Gastroesophageal sphincter (tissue), 4 donors: ENCODE data around the gene HDAC10. TPM values are rescaled to one million over a fixed set of nuclear protein-coding genes. Genes with fewer than 3 reads are reported as not detected.

ENCODE experiments used
- ATAC-seq: fragments of 150-250 bp; one replicate; pipeline ENCODE4 v1.9.1; 2016; ENCODE audit warnings: mild to moderate bottlenecking, moderate library complexity
- H3K27ac ChIP-seq, 4 donors: fragments of 200-600 bp; sonication (generic) in 3 of 4; 1 replicate in 3 of 4; 2 replicates in 1 of 4; pipeline ENCODE4 v1.5.1; 2016 to 2019
- H3K27me3 ChIP-seq: fragments of 200-600 bp; sonication (generic); one replicate; pipeline ENCODE4 v1.5.1; 2019
- H3K36me3 ChIP-seq, 2 donors: fragments of 200-600 bp; sonication (generic); one replicate each; pipeline ENCODE4 v1.5.1; 2019; ENCODE audit warnings: control low read depth in 1 of 2
- H3K4me1 ChIP-seq, 3 donors: fragments of 200-600 bp; sonication (generic); 1 replicate in 2 of 3; 2 replicates in 1 of 3; pipeline ENCODE4 v1.5.1; 2016 to 2019; ENCODE audit warnings: control low read depth in 2 of 3
- H3K4me3 ChIP-seq, 2 donors: fragments of 200-600 bp; sonication (generic); one replicate each; pipeline ENCODE4 v1.5.1; 2019; ENCODE audit warnings: mild to moderate bottlenecking in 1 of 2, moderate library complexity in 1 of 2
- H3K9me3 ChIP-seq, 3 donors: fragments of 200-600 bp; sonication (generic); one replicate each; pipeline ENCODE4 v1.5.1; 2017 to 2019; ENCODE audit warnings: control low read depth in 2 of 3
- CTCF ChIP-seq, 4 experiments: fragments of 200-600 bp in 2 of 4; fragments of 450-650 bp in 2 of 4; sonication (generic) in 1 of 4; IDR thresholded peaks; one replicate each; pipeline ENCODE4 v1.5.1; 2017 to 2019; ENCODE audit warnings: antibody characterized with exemption in 4 of 4, mild to moderate bottlenecking in 2 of 4, moderate library complexity in 2 of 4
- EP300 ChIP-seq: sonication (generic); formaldehyde crosslinking; IDR thresholded peaks from one replicate; pipeline ENCODE4 v1.6.1; 2017; ENCODE audit warnings: antibody characterized with exemption, mild to moderate bottlenecking
- POLR2A ChIP-seq, 2 donors: fragments of 450-650 bp; IDR thresholded peaks; one replicate each; pipeline ENCODE4 v1.6.1; 2017; ENCODE audit warnings: antibody characterized with exemption in 2 of 2, mild to moderate bottlenecking in 2 of 2, moderate library complexity in 1 of 2
- POLR2AphosphoS5 ChIP-seq: sonication (generic); formaldehyde crosslinking; IDR thresholded peaks from one replicate; pipeline ENCODE4 v1.6.1; 2017; ENCODE audit warnings: antibody characterized with exemption
- WGBS, 2 donors: methylation state at CpG; one replicate each; pipeline ENCODE4 v1.1.5; 2018; ENCODE audit warnings: low coverage in 1 of 2; 5-methylcytosine and 5-hydroxymethylcytosine counted together
- total RNA-seq, 4 donors: library from RNA; depleted of rRNA; stranded (reverse); fragments of >200 nt; gene quantifications; one replicate each; pipeline ENCODE4 v1.1.0, GENCODE V29; 2016

HDAC10 gene
- total RNA-seq, 4 donors from 2014 or later, result 9.4 to 24.7 (median 12.5) TPM

- ATAC-seq, result no peak
- Histone ChIP-seq H3K27me3 (no peaks in the 10 kb centered on the region), H3K9me3 (no peaks in the 10 kb centered on the region), H3K4me1 (peaks cover 0 to 56% (median 23%) of the 10 kb centered on the region in 3 donors), H3K27ac (peak overlapping the region in 3 of 4 donors; percentile 82 to 83 (median 82)), H3K4me3 (peak overlapping the region; percentile 25 to 74), H3K36me3 (peaks cover 0 to 24% of the 10 kb centered on the region in 2 donors)
- TF ChIP-seq CTCF (IDR thresholded peaks at IDR 0.05), result no peak
- no peak for TF ChIP-seq POLR2A (IDR thresholded peaks at IDR 0.05)
- no peak for TF ChIP-seq EP300
- no peak for TF ChIP-seq POLR2AphosphoS5
- 33% methylated on average over 3 of the region's 36 CpGs; no CpG with 5 or more reads in 1 of the 2 donors for WGBS, 2 donors
Measured at GRCh38 chr22:50251477-50252081, 514 bp upstream of the HDAC10 start.

- TF ChIP-seq POLR2A (IDR thresholded peaks at IDR 0.05), result no peak
- TF ChIP-seq POLR2AphosphoS5, result no peak
- no peak for TF ChIP-seq EP300
- TF ChIP-seq CTCF (IDR thresholded peaks at IDR 0.05), result no peak
- no CpG with 5 or more reads among the region's 11 CpGs for WGBS, 2 donors
- Histone ChIP-seq H3K36me3 (peaks cover 0 to 33% of the 10 kb centered on the region in 2 donors), H3K27me3 (no peaks in the 10 kb centered on the region), H3K9me3 (no peaks in the 10 kb centered on the region), H3K4me3 (peak overlapping the region in 1 of 2 donors; percentile 74), H3K4me1 (peaks cover 0 to 70% (median 32%) of the 10 kb centered on the region in 3 donors), H3K27ac (peak overlapping the region in 3 of 4 donors; percentile 82 to 83 (median 82))
- ATAC-seq, result no peak
Measured at GRCh38 chr22:50250249-50250554, 863 bp downstream of the HDAC10 start.

GRCh38 chr22:50249341-50250248 is 1.5 kb downstream of the HDAC10 start:
- no CpG with 5 or more reads among the region's 32 CpGs for WGBS, 2 donors
- H3K9me3 ChIP-seq, result no peaks in the 10 kb centered on the region
- no peak overlapping the region for H3K4me3 ChIP-seq
- H3K27ac ChIP-seq, result no peak overlapping the region
- H3K4me1 ChIP-seq, result peaks cover 0 to 70% (median 32%) of the 10 kb centered on the region in 3 donors
- no peak for TF ChIP-seq POLR2AphosphoS5
- TF ChIP-seq CTCF (IDR thresholded peaks at IDR 0.05), result no peak
- TF ChIP-seq POLR2A (IDR thresholded peaks at IDR 0.05), result no peak
- TF ChIP-seq EP300, result no peak
- ATAC-seq, result no peak
- no peaks in the 10 kb centered on the region for H3K27me3 ChIP-seq
- peaks cover 0 to 28% of the 10 kb centered on the region in 2 donors for H3K36me3 ChIP-seq

GRCh38 chr22:50248196-50249081 is 2.6 kb downstream of the HDAC10 start:
- H3K4me3 ChIP-seq, result no peak overlapping the region
- H3K9me3 ChIP-seq, result no peaks in the 10 kb centered on the region
- ATAC-seq, result no peak
- H3K27me3 ChIP-seq, result no peaks in the 10 kb centered on the region
- no peak for TF ChIP-seq CTCF (IDR thresholded peaks at IDR 0.05)
- TF ChIP-seq POLR2A (IDR thresholded peaks at IDR 0.05), result no peak
- TF ChIP-seq EP300, result no peak
- TF ChIP-seq POLR2AphosphoS5, result no peak
- H3K27ac ChIP-seq, result no peak overlapping the region
- WGBS, 2 donors, result 90% methylated on average over 2 of the region's 29 CpGs; no CpG with 5 or more reads in 1 of the 2 donors
- peaks cover 0 to 26% of the 10 kb centered on the region in 2 donors for H3K36me3 ChIP-seq
- peaks cover 0 to 79% (median 32%) of the 10 kb centered on the region in 3 donors for H3K4me1 ChIP-seq
